Adrenal gland (tissue), 12 donors: ENCODE data around the gene BTN1A1. TPM values are rescaled to one million over a fixed set of nuclear protein-coding genes. Genes with fewer than 3 reads are reported as not detected.
A peak's percentile ranks its signal among the peaks of the same experiment; 100 is the strongest.

Experiments used
- DNase-seq, 7 donors: peaks; one replicate each; pipeline ENCODE4 v3.0.0-alpha.2; 2019 to 2020
- H3K27ac ChIP-seq, 5 donors: fragments of 200-600 bp; sonication (generic) in 4 of 5; 1 replicate in 3 of 5; 2 replicates in 2 of 5; pipeline versions ENCODE4 v1.5.1 to v1.8.0; 2016 to 2020; ENCODE audit warnings: mild to moderate bottlenecking in 1 of 5
- H3K27me3 ChIP-seq: fragments of 200-600 bp; 2 replicates; pipeline ENCODE4 v1.8.0; 2021
- H3K36me3 ChIP-seq, 2 donors: fragments of 200-600 bp; replicated peaks in 1 of 2; 1 replicate in 1 of 2; 2 replicates in 1 of 2; pipeline versions ENCODE4 v1.5.1 to v1.8.0; 2018 to 2022
- H3K4me1 ChIP-seq, 2 donors: fragments of 200-600 bp; replicated peaks in 1 of 2; 1 replicate in 1 of 2; 2 replicates in 1 of 2; pipeline versions ENCODE4 v1.5.1 to v1.8.0; 2018 to 2021
- H3K4me3 ChIP-seq, 4 donors: fragments of 200-600 bp; sonication (generic) in 3 of 4; one replicate each; pipeline ENCODE4 v1.5.1; 2016 to 2018
- H3K9me3 ChIP-seq, 3 donors: fragments of 200-600 bp; sonication (generic) in 1 of 3; replicated peaks in 1 of 3; 1 replicate in 2 of 3; 2 replicates in 1 of 3; pipeline versions ENCODE4 v1.5.1 to v1.8.0; 2016 to 2021
- CTCF ChIP-seq, 6 experiments: fragments of 450-650 bp in 4 of 6; fragments of 200-600 bp in 2 of 6; sonication (generic) in 1 of 6; IDR thresholded peaks; 1 replicate in 5 of 6; 2 replicates in 1 of 6; pipeline versions ENCODE4 v1.5.1 to v1.8.0; 2016 to 2021; ENCODE audit warnings: antibody characterized with exemption in 6 of 6, mild to moderate bottlenecking in 2 of 6, moderate library complexity in 1 of 6
- POLR2A ChIP-seq, 2 donors: fragments of 450-650 bp; IDR thresholded peaks; one replicate each; pipeline ENCODE4 v1.6.1; 2017; ENCODE audit warnings: antibody characterized with exemption in 2 of 2, mild to moderate bottlenecking in 2 of 2, moderate library complexity in 1 of 2
- WGBS, 4 donors: extraction: QIAGEN DNeasy Blood & Tissue Kit in 2 of 4; methylation state at CpG; one replicate each; pipeline versions ENCODE4 v1.1.5 to v1.1.7; 2013 to 2017; 5-methylcytosine and 5-hydroxymethylcytosine counted together
- intact Hi-C, 2 donors: fragments of 100-400 bp; cut with DNase I; formaldehyde crosslinking; loops; one replicate each; pipeline versions ENCODE4 v1.14.1 to v1.15.0; 2022 to 2023
- polyA plus RNA-seq, 3 donors: library from polyadenylated mRNA; stranded (reverse); fragments of 200-250 nt in 2 of 3; fragments of 350-450 nt in 1 of 3; fragmentation: Illumina TruSeq in 1 of 3; extraction: RNeasy Lipid Tissue Mini Kit (QIAGEN cat#74804) in 1 of 3; gene quantifications; one replicate each; pipeline ENCODE4 v1.2.3, GENCODE V29; 2013 to 2014
- total RNA-seq, 9 donors: library from RNA; depleted of rRNA in 4 of 9; stranded (reverse); fragments of >200 nt in 4 of 9; fragments of 120-200 nt in 1 of 9; fragmentation: NEBNext Ultra II Directional in 1 of 9; extraction: Animal tissue kit (Norgen Biotek cat#: 25700) in 1 of 9; gene quantifications; one replicate each; pipeline versions ENCODE4 v1.1.0 to v1.2.4, GENCODE V29; 2013 to 2023
- donor health status: healthy with polysubstance abuse.
- donor health status: Bipolar disorder and iron deficiency.
- donor health status: DM: yes; HTN: yes; CAD: no.
- donor health status: DM: no; HTN: no; CAD: no.
- donor health status: DM: no; HTN: no; CAD: no.
- donor health status: DM: yes; HTN: yes; CAD: no.

Gene BTN1A1
- total and polyA plus RNA-seq, 12 donors = 0.28 TPM; not detected in 11

- TF ChIP-seq CTCF (IDR thresholded peaks at IDR 0.05) (no peak), POLR2A (IDR thresholded peaks at IDR 0.05) (no peak)
- H3K36me3 ChIP-seq = peaks cover 0 to 4% of the 10 kb centered on the region in 2 donors
- H3K27ac ChIP-seq = peak overlapping the region; percentile 65 to 93 (median 88)
- H3K4me3 ChIP-seq = peak overlapping the region in 3 of 4 donors; percentile 17 to 59 (median 37)
- 23 to 44% (median 33%) methylated on average over 2 of the region's 2 CpGs for WGBS, 4 donors
- H3K4me1 ChIP-seq = peaks cover 11 to 18% of the 10 kb centered on the region in 2 donors
- no peaks in the 10 kb centered on the region for H3K27me3 ChIP-seq
- peak in 1 of 7 donors; percentile 22 for DNase-seq
- intact Hi-C loops = no loop called here
- no peaks in the 10 kb centered on the region for H3K9me3 ChIP-seq
Observed at GRCh38 chr6:26474439-26474881, 25.6 kb upstream of the BTN1A1 start.

GRCh38 chr6:26475823-26476729 lies 24.0 kb upstream of the BTN1A1 start:
- 82 to 87% (median 85%) methylated on average over 7 of the region's 7 CpGs for WGBS, 4 donors
- intact Hi-C loops = no loop called here
- H3K27ac ChIP-seq = peak overlapping the region in 1 of 5 donors; percentile 43
- H3K9me3 ChIP-seq = no peaks in the 10 kb centered on the region
- H3K36me3 ChIP-seq = no peaks in the 10 kb centered on the region
- H3K4me1 ChIP-seq = peaks cover 14 to 18% of the 10 kb centered on the region in 2 donors
- DNase-seq = no peak
- H3K27me3 ChIP-seq = no peaks in the 10 kb centered on the region
- H3K4me3 ChIP-seq = no peak overlapping the region
- TF ChIP-seq CTCF (IDR thresholded peaks at IDR 0.05) (no peak), POLR2A (IDR thresholded peaks at IDR 0.05) (no peak)

- no peaks in the 10 kb centered on the region for H3K9me3 ChIP-seq
- TF ChIP-seq POLR2A (IDR thresholded peaks at IDR 0.05) (no peak), CTCF (IDR thresholded peaks at IDR 0.05) (no peak)
- H3K27ac ChIP-seq = peak overlapping the region in 1 of 5 donors; percentile 43
- H3K4me1 ChIP-seq = peaks cover 14 to 18% of the 10 kb centered on the region in 2 donors
- 78 to 83% (median 80%) methylated on average over 4 of the region's 4 CpGs for WGBS, 4 donors
- no peaks in the 10 kb centered on the region for H3K27me3 ChIP-seq
- intact Hi-C loops = no loop called here
- no peaks in the 10 kb centered on the region for H3K36me3 ChIP-seq
- H3K4me3 ChIP-seq = no peak overlapping the region
- no peak for DNase-seq
Observed at GRCh38 chr6:26476896-26477295, 23.2 kb upstream of the BTN1A1 start.

- intact Hi-C loops = no loop called here
- Histone ChIP-seq H3K27me3 (no peaks in the 10 kb centered on the region), H3K36me3 (no peaks in the 10 kb centered on the region), H3K9me3 (no peaks in the 10 kb centered on the region), H3K4me1 (peaks cover 14 to 18% of the 10 kb centered on the region in 2 donors), H3K27ac (peak overlapping the region in 2 of 5 donors; percentile 36 to 43), H3K4me3 (no peak overlapping the region)
- peak in 1 of 7 donors; percentile 51 for DNase-seq
- TF ChIP-seq POLR2A (IDR thresholded peaks at IDR 0.05) (no peak), CTCF (IDR thresholded peaks at IDR 0.05) (no peak)
- 18 to 47% (median 31%) methylated on average over 1 of the region's 1 CpG for WGBS, 4 donors
Observed at GRCh38 chr6:26477426-26477825, 22.7 kb upstream of the BTN1A1 start.
